GM23338 (cell line): ENCODE measurements around the gene SORL1. TPM values are rescaled to one million over a fixed set of nuclear protein-coding genes. Genes with fewer than 3 reads are reported as not detected.

Experiments
- ATAC-seq: fragments of 200-7000 bp; cut with Tn5 transposase; 3 replicates; pipeline ENCODE4 v1.9.1; 2020
- DNase-seq: peaks from one replicate; pipeline ENCODE4 v3.0.0-alpha.2; 2015; ENCODE audit warnings: low spot score
- H2AFZ ChIP-seq: fragments of 200-600 bp; sonication (generic); 2 replicates; pipeline ENCODE4 v1.8.0; 2016; ENCODE audit warnings: antibody characterized with exemption, mild to moderate bottlenecking, moderate library complexity
- H3F3A ChIP-seq: fragments of 200-600 bp; sonication (generic); replicated peaks from 2 replicates; pipeline ENCODE4 v1.8.0; 2017; ENCODE audit warnings: antibody characterized with exemption, mixed run types, low read depth
- H3K27ac ChIP-seq: fragments of 200-600 bp; sonication (generic); 2 replicates; pipeline ENCODE4 v1.6.1; 2016; ENCODE audit warnings: low read depth
- H3K27me3 ChIP-seq: fragments of 200-600 bp; sonication (generic); 2 replicates; pipeline ENCODE4 v1.8.0; 2016; ENCODE audit warnings: mild to moderate bottlenecking, mixed run types, moderate library complexity; ENCODE audit not compliant: insufficient read depth
- H3K36me3 ChIP-seq: fragments of 200-600 bp; sonication (generic); 2 replicates; pipeline ENCODE4 v1.8.0; 2016; ENCODE audit warnings: mild to moderate bottlenecking; ENCODE audit not compliant: insufficient read depth
- H3K4me1 ChIP-seq: fragments of 200-600 bp; sonication (generic); 2 replicates; pipeline ENCODE4 v1.8.0; 2016; ENCODE audit warnings: mild to moderate bottlenecking, moderate library complexity; ENCODE audit not compliant: insufficient read depth
- H3K4me2 ChIP-seq: fragments of 200-600 bp; sonication (generic); 2 replicates; pipeline ENCODE4 v1.7.1; 2017; ENCODE audit warnings: mixed run types
- H3K4me3 ChIP-seq: fragments of 200-600 bp; sonication (generic); 2 replicates; pipeline ENCODE4 v1.6.1; 2016; ENCODE audit warnings: mixed run types
- H3K79me2 ChIP-seq: fragments of 200-600 bp; sonication (generic); replicated peaks from 2 replicates; pipeline ENCODE4 v1.8.0; 2017; ENCODE audit warnings: mild to moderate bottlenecking; ENCODE audit not compliant: insufficient read depth
- H3K9me2 ChIP-seq: fragments of 200-600 bp; sonication (generic); 2 replicates; pipeline ENCODE4 v1.8.0; 2017; ENCODE audit not compliant: insufficient read depth
- H4K20me1 ChIP-seq: fragments of 200-600 bp; sonication (generic); replicated peaks from 2 replicates; pipeline ENCODE4 v1.8.0; 2017; ENCODE audit warnings: mild to moderate bottlenecking; ENCODE audit not compliant: insufficient read depth
- H3K27ac Mint-ChIP-seq: 2 replicates; pipeline ENCODE4 v1.8.0; 2020; ENCODE audit warnings: inconsistent platforms, mild to moderate bottlenecking, moderate library complexity, mixed read lengths
- H3K27me3 Mint-ChIP-seq: 3 replicates; pipeline ENCODE4 v1.8.0; 2022; ENCODE audit warnings: low read depth, mild to moderate bottlenecking, moderate library complexity, mixed read lengths, inconsistent platforms; ENCODE audit not compliant: insufficient read depth, poor library complexity
- H3K36me3 Mint-ChIP-seq: 3 replicates; pipeline ENCODE4 v1.8.0; 2021; ENCODE audit warnings: low read depth, mild to moderate bottlenecking, inconsistent platforms, moderate library complexity, mixed read lengths
- H3K4me1 Mint-ChIP-seq: 3 replicates; pipeline ENCODE4 v1.8.0; 2020; ENCODE audit warnings: mild to moderate bottlenecking, inconsistent platforms, mixed read lengths
- H3K4me3 Mint-ChIP-seq: 3 replicates; pipeline ENCODE4 v1.8.0; 2021; ENCODE audit warnings: moderate library complexity, mild to moderate bottlenecking, inconsistent platforms, mixed read lengths
- H3K9me3 Mint-ChIP-seq: 3 replicates; pipeline ENCODE4 v1.8.0; 2020; ENCODE audit warnings: moderate library complexity, mild to moderate bottlenecking, inconsistent platforms, mixed read lengths
- STAT1 ChIP-seq: IDR thresholded peaks from one replicate; pipeline ENCODE4 v1.6.1; 2016; ENCODE audit warnings: antibody characterized with exemption; ENCODE audit not compliant: unreplicated experiment
- ZNF114 ChIP-seq: fragments of 250-450 bp; sonication (Bioruptor Pico); IDR thresholded peaks from 2 replicates; pipeline ENCODE4 v1.5.0; 2020; ENCODE audit warnings: mild to moderate bottlenecking, moderate library complexity
- ZNF331 ChIP-seq: fragments of 250-450 bp; sonication (Bioruptor Pico); IDR thresholded peaks from 2 replicates; pipeline ENCODE4 v1.5.0; 2020; ENCODE audit warnings: low read depth, mild to moderate bottlenecking, moderate library complexity
- polyA plus RNA-seq: library from polyadenylated mRNA; unstranded; fragments of >200 nt; fragmentation: Nextera tagmentation; extraction: Ambion mirVana; gene quantifications from 2 replicates; pipeline ENCODE4 v1.2.1, GENCODE V29; 2016
- total RNA-seq: library from RNA; depleted of rRNA; stranded (reverse); fragments of >200 nt; shearing (Covaris generic); gene quantifications from 2 replicates; pipeline ENCODE4 v1.2.3, GENCODE V29; 2014
- TF ChIP-seq, protein P1 (sequence below), 2 experiments: fragments of 200-600 bp in 1 of 2; sonication (generic) in 1 of 2; conservative IDR thresholded peaks; 2 replicates each; pipeline versions ENCODE4 v1.5.1 to v1.6.1; 2016 to 2017; ENCODE audit warnings: antibody characterized with exemption in 2 of 2, low read depth in 2 of 2, mild to moderate bottlenecking in 2 of 2, moderate library complexity in 1 of 2
- TF ChIP-seq, protein P2 (sequence below): fragments of 250-450 bp; sonication (Bioruptor Pico); IDR thresholded peaks from 2 replicates; pipeline ENCODE4 v1.5.0; 2020; ENCODE audit warnings: mild to moderate bottlenecking, moderate library complexity
- TF ChIP-seq, protein P3 (sequence below): IDR thresholded peaks from 2 replicates; pipeline ENCODE4 v1.6.1; 2016; ENCODE audit warnings: antibody characterized with exemption

The SORL1 gene
- total and polyA plus RNA-seq, 2 experiments from 2014 or later, result 23.0 to 78.8 TPM

DNA sequence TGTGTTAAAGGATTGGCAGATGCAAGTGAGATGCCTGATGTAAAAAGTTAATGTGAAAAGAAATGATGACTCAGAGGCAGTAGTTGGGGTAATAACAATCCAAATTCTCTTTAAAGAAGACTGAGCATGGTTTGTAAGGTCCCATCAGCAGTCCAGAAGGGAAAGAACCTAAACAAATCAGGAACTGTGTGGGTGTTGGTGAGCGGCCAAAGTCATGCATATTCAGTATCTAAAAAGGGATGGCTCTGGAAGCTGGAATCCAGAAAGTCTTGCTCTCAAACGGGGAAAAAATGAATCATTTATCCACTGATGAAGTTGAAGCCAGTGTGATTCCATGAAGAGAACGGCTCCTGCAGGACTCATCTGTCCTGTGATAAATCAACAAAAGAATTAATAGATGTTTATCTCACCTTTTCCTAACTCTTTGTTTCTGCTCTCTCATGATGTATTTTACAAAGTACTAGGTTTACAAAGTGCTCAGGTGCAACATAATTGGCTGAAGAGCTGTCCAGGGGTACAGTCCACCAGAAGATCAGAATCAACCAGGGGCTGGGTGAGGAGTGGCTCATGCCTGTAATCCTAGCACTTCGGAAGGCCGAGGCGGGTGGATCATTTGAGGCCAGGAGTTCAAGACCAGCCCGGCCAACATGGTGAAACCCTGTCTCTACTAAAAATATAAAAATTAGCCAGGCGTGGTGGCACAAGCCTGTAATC lies 21.1 kb downstream of the SORL1 start:
- Mint-ChIP-seq H3K36me3 (peaks cover 50% of the 10 kb centered on the region), H3K27me3 (peaks cover 3% of the 10 kb centered on the region), H3K4me3 (no peak overlapping the region), H3K9me3 (no peaks in the 10 kb centered on the region), H3K27ac (0 out of 2 replicates have a peak overlapping the region, but pooled peaks have one; percentile 32), H3K4me1 (peaks cover 57% of the 10 kb centered on the region)
- H3K4me3 ChIP-seq, result no peak overlapping the region
- ATAC-seq (no peak), DNase-seq (no peak)
- H3K36me3 ChIP-seq, result peaks cover 14% of the 10 kb centered on the region
- H3K79me2 ChIP-seq, result peaks cover 83% of the 10 kb centered on the region
- H2AFZ ChIP-seq, result no peak overlapping the region
- H4K20me1 ChIP-seq, result peaks cover 4% of the 10 kb centered on the region
- TF ChIP-seq, protein P1, sequence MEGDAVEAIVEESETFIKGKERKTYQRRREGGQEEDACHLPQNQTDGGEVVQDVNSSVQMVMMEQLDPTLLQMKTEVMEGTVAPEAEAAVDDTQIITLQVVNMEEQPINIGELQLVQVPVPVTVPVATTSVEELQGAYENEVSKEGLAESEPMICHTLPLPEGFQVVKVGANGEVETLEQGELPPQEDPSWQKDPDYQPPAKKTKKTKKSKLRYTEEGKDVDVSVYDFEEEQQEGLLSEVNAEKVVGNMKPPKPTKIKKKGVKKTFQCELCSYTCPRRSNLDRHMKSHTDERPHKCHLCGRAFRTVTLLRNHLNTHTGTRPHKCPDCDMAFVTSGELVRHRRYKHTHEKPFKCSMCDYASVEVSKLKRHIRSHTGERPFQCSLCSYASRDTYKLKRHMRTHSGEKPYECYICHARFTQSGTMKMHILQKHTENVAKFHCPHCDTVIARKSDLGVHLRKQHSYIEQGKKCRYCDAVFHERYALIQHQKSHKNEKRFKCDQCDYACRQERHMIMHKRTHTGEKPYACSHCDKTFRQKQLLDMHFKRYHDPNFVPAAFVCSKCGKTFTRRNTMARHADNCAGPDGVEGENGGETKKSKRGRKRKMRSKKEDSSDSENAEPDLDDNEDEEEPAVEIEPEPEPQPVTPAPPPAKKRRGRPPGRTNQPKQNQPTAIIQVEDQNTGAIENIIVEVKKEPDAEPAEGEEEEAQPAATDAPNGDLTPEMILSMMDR (conservative IDR thresholded peaks at IDR 0.05; ENCODE audit: low read depth in 2 of 2), result no peak
- no peak for TF ChIP-seq ZNF114 (CRISPR knock-in tag)
- TF ChIP-seq, protein P2, sequence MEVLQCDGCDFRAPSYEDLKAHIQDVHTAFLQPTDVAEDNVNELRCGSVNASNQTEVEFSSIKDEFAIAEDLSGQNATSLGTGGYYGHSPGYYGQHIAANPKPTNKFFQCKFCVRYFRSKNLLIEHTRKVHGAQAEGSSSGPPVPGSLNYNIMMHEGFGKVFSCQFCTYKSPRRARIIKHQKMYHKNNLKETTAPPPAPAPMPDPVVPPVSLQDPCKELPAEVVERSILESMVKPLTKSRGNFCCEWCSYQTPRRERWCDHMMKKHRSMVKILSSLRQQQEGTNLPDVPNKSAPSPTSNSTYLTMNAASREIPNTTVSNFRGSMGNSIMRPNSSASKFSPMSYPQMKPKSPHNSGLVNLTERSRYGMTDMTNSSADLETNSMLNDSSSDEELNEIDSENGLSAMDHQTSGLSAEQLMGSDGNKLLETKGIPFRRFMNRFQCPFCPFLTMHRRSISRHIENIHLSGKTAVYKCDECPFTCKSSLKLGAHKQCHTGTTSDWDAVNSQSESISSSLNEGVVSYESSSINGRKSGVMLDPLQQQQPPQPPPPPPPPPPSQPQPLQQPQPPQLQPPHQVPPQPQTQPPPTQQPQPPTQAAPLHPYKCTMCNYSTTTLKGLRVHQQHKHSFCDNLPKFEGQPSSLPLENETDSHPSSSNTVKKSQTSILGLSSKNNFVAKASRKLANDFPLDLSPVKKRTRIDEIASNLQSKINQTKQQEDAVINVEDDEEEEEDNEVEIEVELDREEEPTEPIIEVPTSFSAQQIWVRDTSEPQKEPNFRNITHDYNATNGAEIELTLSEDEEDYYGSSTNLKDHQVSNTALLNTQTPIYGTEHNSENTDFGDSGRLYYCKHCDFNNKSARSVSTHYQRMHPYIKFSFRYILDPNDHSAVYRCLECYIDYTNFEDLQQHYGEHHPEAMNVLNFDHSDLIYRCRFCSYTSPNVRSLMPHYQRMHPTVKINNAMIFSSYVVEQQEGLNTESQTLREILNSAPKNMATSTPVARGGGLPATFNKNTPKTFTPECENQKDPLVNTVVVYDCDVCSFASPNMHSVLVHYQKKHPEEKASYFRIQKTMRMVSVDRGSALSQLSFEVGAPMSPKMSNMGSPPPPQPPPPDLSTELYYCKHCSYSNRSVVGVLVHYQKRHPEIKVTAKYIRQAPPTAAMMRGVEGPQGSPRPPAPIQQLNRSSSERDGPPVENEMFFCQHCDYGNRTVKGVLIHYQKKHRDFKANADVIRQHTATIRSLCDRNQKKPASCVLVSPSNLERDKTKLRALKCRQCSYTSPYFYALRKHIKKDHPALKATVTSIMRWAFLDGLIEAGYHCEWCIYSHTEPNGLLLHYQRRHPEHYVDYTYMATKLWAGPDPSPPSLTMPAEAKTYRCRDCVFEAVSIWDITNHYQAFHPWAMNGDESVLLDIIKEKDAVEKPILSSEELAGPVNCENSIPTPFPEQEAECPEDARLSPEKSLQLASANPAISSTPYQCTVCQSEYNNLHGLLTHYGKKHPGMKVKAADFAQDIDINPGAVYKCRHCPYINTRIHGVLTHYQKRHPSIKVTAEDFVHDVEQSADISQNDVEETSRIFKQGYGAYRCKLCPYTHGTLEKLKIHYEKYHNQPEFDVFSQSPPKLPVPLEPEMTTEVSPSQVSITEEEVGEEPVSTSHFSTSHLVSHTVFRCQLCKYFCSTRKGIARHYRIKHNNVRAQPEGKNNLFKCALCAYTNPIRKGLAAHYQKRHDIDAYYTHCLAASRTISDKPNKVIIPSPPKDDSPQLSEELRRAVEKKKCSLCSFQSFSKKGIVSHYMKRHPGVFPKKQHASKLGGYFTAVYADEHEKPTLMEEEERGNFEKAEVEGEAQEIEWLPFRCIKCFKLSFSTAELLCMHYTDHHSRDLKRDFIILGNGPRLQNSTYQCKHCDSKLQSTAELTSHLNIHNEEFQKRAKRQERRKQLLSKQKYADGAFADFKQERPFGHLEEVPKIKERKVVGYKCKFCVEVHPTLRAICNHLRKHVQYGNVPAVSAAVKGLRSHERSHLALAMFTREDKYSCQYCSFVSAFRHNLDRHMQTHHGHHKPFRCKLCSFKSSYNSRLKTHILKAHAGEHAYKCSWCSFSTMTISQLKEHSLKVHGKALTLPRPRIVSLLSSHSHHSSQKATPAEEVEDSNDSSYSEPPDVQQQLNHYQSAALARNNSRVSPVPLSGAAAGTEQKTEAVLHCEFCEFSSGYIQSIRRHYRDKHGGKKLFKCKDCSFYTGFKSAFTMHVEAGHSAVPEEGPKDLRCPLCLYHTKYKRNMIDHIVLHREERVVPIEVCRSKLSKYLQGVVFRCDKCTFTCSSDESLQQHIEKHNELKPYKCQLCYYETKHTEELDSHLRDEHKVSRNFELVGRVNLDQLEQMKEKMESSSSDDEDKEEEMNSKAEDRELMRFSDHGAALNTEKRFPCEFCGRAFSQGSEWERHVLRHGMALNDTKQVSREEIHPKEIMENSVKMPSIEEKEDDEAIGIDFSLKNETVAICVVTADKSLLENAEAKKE (CRISPR knock-in tag), result no peak
- TF ChIP-seq, protein P3, sequence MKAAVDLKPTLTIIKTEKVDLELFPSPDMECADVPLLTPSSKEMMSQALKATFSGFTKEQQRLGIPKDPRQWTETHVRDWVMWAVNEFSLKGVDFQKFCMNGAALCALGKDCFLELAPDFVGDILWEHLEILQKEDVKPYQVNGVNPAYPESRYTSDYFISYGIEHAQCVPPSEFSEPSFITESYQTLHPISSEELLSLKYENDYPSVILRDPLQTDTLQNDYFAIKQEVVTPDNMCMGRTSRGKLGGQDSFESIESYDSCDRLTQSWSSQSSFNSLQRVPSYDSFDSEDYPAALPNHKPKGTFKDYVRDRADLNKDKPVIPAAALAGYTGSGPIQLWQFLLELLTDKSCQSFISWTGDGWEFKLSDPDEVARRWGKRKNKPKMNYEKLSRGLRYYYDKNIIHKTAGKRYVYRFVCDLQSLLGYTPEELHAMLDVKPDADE, result no peak
- TF ChIP-seq STAT1, result no peak
- TF ChIP-seq ZNF331, result no peak
- no peaks in the 10 kb centered on the region for H3K27me3 ChIP-seq
- H3F3A ChIP-seq, result peaks cover 16% of the 10 kb centered on the region
- no peaks in the 10 kb centered on the region for H3K9me2 ChIP-seq
- no peak overlapping the region for H3K4me2 ChIP-seq
- peaks cover 41% of the 10 kb centered on the region for H3K4me1 ChIP-seq
- H3K27ac ChIP-seq, result peak overlapping the region; percentile 36; the same call in 1 of the 2 replicates
